Mucosa of descending colon (tissue), 3 donors: ENCODE measurements around the gene GUCY1B1. TPM values are rescaled to one million over a fixed set of nuclear protein-coding genes. Genes with fewer than 3 reads are reported as not detected.

Experiments used
- ATAC-seq: fragments of 200-7000 bp; cut with Tn5 transposase; one replicate; pipeline ENCODE4 v1.9.1; 2020; ENCODE audit warnings: mild to moderate bottlenecking, moderate library complexity
- DNase-seq, 3 donors: peaks; one replicate each; pipeline ENCODE4 v3.0.0-alpha.2; 2020
- H3K36me3 ChIP-seq: fragments of 200-600 bp; one replicate; pipeline ENCODE4 v1.8.0; 2021; ENCODE audit warnings: low read depth, mild to moderate bottlenecking
- H3K4me1 ChIP-seq: fragments of 200-600 bp; one replicate; pipeline ENCODE4 v1.8.0; 2021; ENCODE audit warnings: low read depth, mild to moderate bottlenecking
- H3K4me3 ChIP-seq: fragments of 200-600 bp; one replicate; pipeline ENCODE4 v1.8.0; 2021; ENCODE audit warnings: mild to moderate bottlenecking
- H3K9me3 ChIP-seq: fragments of 200-600 bp; one replicate; pipeline ENCODE4 v1.8.0; 2021; ENCODE audit warnings: mild to moderate bottlenecking
- intact Hi-C, 2 donors: fragments of 100-400 bp; cut with DNase I in 1 of 2; cut with micrococcal nuclease in 1 of 2; formaldehyde crosslinking; loops; one replicate each; pipeline versions ENCODE4 v1.11.0 to v1.11.1; 2022; cut with DNase I, micrococcal nuclease
- total RNA-seq, 3 donors: library from RNA; stranded (reverse); fragmentation: NEBNext Ultra II Directional in 2 of 3; extraction: Animal tissue kit (Norgen Biotek cat#: 25700) in 2 of 3; gene quantifications; one replicate each; pipeline versions ENCODE4 v1.2.1 to v1.2.4, GENCODE V29; 2021 to 2023
- TF ChIP-seq, protein P1 (sequence below): fragments of 200-600 bp; IDR thresholded peaks from one replicate; pipeline ENCODE4 v1.8.0; 2022; ENCODE audit warnings: antibody characterized with exemption, mild to moderate bottlenecking
- donor health status: DM: no; HTN: no; CAD: no; lungs with moderate emphysema.
- donor health status: DM: no; HTN: no; CAD: no.
- donor health status: DM: no; HTN: yes; CAD: no.

The GUCY1B1 gene
- total RNA-seq, 3 donors from 2014 or later: 1.9 to 42.1 (median 6.2) TPM

DNA sequence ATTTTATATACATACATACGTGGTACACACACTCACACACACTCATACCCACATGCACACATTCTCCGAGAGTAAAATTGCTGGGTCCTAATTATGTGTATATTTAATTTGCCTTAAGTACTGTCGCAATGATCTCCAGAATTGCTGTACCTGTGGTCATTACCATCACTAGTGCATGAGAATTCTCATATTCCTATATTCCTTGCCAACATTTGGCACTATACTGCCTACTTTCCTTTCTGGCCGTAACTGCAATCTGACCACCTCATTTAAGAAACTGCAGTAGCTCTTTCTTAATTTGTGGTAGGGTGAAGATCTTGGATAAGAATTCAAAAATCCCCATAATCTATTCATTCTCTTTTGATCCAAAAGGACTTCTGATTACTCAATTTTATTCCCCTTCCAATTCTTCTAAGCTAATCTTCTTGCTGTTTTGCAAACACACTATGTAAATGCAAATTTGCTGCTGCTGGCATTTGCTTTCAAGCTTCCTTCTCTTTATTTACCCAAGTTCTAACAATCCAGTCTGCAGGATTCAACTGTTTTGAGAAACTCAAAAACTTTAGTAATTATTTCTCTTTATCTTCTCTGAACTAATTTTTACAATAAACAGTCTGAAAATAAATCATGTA is 62.2 kb downstream of the GUCY1B1 start:
- Histone ChIP-seq H3K4me3 (no peak overlapping the region), H3K36me3 (no peaks in the 10 kb centered on the region), H3K4me1 (no peaks in the 10 kb centered on the region), H3K9me3 (no peaks in the 10 kb centered on the region)
- TF ChIP-seq, protein P1, sequence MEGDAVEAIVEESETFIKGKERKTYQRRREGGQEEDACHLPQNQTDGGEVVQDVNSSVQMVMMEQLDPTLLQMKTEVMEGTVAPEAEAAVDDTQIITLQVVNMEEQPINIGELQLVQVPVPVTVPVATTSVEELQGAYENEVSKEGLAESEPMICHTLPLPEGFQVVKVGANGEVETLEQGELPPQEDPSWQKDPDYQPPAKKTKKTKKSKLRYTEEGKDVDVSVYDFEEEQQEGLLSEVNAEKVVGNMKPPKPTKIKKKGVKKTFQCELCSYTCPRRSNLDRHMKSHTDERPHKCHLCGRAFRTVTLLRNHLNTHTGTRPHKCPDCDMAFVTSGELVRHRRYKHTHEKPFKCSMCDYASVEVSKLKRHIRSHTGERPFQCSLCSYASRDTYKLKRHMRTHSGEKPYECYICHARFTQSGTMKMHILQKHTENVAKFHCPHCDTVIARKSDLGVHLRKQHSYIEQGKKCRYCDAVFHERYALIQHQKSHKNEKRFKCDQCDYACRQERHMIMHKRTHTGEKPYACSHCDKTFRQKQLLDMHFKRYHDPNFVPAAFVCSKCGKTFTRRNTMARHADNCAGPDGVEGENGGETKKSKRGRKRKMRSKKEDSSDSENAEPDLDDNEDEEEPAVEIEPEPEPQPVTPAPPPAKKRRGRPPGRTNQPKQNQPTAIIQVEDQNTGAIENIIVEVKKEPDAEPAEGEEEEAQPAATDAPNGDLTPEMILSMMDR: no peak
- intact Hi-C loops: no loop called here
- no peak for ATAC-seq
- DNase-seq: no peak

DNA sequence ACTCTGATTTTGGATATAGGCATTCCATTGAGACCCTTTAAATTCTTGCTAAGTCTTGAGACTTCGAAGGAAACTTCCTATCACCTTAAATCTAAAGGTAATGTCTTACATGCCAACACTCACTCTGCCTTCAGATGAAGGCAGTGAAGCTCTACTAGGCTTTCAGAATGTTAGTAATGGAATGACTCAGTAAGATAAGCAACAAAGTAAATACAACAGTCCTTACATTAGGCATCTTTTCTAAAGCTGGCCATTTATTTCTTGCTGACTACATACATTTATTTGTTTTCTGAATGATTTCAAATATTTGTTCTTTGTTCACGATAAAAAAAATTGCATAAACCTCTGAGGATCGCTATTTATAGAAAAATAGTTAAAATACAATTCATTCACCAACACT is 63.8 kb downstream of the GUCY1B1 start:
- intact Hi-C loops: no loop called here

GRCh38 chr4:155828628-155829027 is 69.8 kb downstream of the GUCY1B1 start:
- TF ChIP-seq, protein P1: no peak
- H3K4me3 ChIP-seq: no peak overlapping the region
- DNase-seq: no peak
- ATAC-seq: no peak
- no peaks in the 10 kb centered on the region for H3K36me3 ChIP-seq
- no peaks in the 10 kb centered on the region for H3K9me3 ChIP-seq
- no peaks in the 10 kb centered on the region for H3K4me1 ChIP-seq
- intact Hi-C loops: no loop called here

More for the DNA sequence above, 63.8 kb downstream of the GUCY1B1 start:
- Histone ChIP-seq H3K4me3 (no peak overlapping the region), H3K4me1 (no peaks in the 10 kb centered on the region), H3K36me3 (no peaks in the 10 kb centered on the region), H3K9me3 (no peaks in the 10 kb centered on the region)
- no peak for DNase-seq
- TF ChIP-seq, protein P1: no peak
- no peak for ATAC-seq

DNA sequence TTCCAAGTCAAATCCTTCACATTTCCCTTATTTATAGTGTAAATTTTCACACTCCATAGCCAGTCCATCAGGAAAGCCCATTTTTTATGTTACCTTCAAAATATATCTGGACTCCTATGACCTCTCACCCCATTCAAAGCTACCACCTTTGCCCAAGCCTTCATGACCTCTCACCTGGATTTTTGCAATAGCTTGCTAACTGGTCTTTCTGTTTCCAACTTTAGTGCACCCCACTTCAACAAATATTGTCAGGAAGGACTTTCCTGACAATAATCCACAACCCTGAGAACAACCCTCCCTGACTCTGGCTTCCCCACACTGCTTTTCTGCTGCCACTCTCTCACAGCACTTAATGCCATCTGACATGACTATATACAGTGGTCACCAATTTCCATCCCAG is 73.8 kb downstream of the GUCY1B1 start:
- Histone ChIP-seq H3K9me3 (no peaks in the 10 kb centered on the region), H3K4me1 (no peaks in the 10 kb centered on the region), H3K36me3 (no peaks in the 10 kb centered on the region), H3K4me3 (no peak overlapping the region)
- DNase-seq (no peak), ATAC-seq (no peak)
- intact Hi-C loops: no loop called here
- TF ChIP-seq, protein P1: no peak

DNA sequence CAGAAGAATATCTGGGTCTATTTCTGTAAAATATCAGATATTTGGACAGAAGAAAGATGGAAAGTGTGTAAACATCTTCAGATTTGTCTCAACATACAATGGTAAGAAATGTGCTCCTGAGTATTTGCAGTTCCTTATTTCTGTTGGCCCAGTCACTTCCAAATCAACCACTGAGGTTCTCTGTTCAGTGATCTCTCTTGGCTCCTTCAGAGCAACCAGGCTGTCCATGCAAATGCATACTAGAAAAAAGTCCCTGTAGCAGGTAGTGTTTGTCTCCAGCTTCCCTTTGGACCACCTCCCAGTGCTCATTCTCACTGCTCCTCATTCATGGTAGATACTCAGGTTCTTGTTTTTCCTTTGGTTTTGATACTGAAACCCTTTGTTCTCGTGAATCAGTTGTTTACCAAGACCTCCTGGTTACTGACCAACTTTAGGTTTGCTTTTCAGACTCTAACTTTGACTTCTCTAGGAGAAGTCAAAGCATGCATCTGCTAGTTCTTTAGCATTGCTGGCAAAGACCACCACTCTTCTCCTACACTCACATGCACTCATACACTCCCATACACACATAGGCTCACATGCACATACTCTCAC is 78.5 kb downstream of the GUCY1B1 start:
- no peak for ATAC-seq
- Histone ChIP-seq H3K4me1 (no peaks in the 10 kb centered on the region), H3K9me3 (no peaks in the 10 kb centered on the region), H3K4me3 (no peak overlapping the region), H3K36me3 (no peaks in the 10 kb centered on the region)
- DNase-seq: no peak
- intact Hi-C loops: no loop called here
- TF ChIP-seq, protein P1: no peak
